Endothelial cell of umbilical vein (primary cell): ENCODE results near the gene AGFG1. TPM values are rescaled to one million over a fixed set of nuclear protein-coding genes. Genes with fewer than 3 reads are reported as not detected.

Source experiments
- BruUV-seq: library from RNA; stranded (reverse); fragments of 400-500 nt; replicated peaks from 2 replicates; lab custom pipeline; 2021; lab: Mats Ljungman, UMichigan
- CTCF ChIA-PET: fragments of 300-600, 350-600 bp; sonication (Branson Sonifier 250); formaldehyde crosslinking; loops from one replicate; lab custom pipeline; 2021; ENCODE audit warnings: antibody characterized with exemption, inconsistent platforms; lab: Charles Lee
- POLR2A ChIA-PET: fragments of 300-600, 350-600 bp; sonication (Branson Sonifier 250); formaldehyde crosslinking; loops from one replicate; lab custom pipeline; 2021; ENCODE audit warnings: antibody characterized with exemption, inconsistent platforms; lab: Charles Lee
- DNase-seq: peaks from one replicate; pipeline ENCODE4 v3.0.0-alpha.2; 2011; ENCODE audit warnings: low read depth, low spot score
- FAIRE-seq: peaks from 2 replicates; lab custom pipeline; 2011; peaks lifted over from hg19 to GRCh38; lab: Jason Lieb, UNC
- H2AFZ ChIP-seq: 2 replicates; pipeline ENCODE4 v1.6.0; 2012; ENCODE audit warnings: low read depth, low read length, control low read depth, inconsistent platforms
- H3K27ac ChIP-seq: 2 replicates; pipeline ENCODE4 v1.5.1; 2011; ENCODE audit warnings: low read depth, mild to moderate bottlenecking, control low read depth, low read length, moderate library complexity; ENCODE audit not compliant: insufficient read depth
- H3K27me3 ChIP-seq, 2 experiments: 2 replicates each; pipeline versions ENCODE4 v1.6.0 to v1.6.1; 2011; ENCODE audit warnings: low read length in 2 of 2, mixed read lengths in 1 of 2; ENCODE audit not compliant: control insufficient read depth in 2 of 2, insufficient read depth in 2 of 2
- H3K36me3 ChIP-seq, 2 experiments: 2 replicates in 1 of 2; 3 replicates in 1 of 2; pipeline ENCODE4 v1.5.1; 2011; ENCODE audit warnings: low read length in 2 of 2, mild to moderate bottlenecking in 1 of 2, moderate library complexity in 1 of 2; ENCODE audit not compliant: control insufficient read depth in 2 of 2, insufficient read depth in 2 of 2; ENCODE audit errors: extremely low read depth in 1 of 2
- H3K4me1 ChIP-seq: 3 replicates; pipeline ENCODE4 v1.5.1; 2011; ENCODE audit warnings: mild to moderate bottlenecking, low read length; ENCODE audit not compliant: control insufficient read depth, insufficient read depth; ENCODE audit errors: extremely low read depth
- H3K4me2 ChIP-seq: 2 replicates; pipeline ENCODE4 v1.6.1; 2011; ENCODE audit warnings: low read length, control low read depth, mixed read lengths; ENCODE audit not compliant: insufficient read depth
- H3K4me3 ChIP-seq, 3 experiments: fragments of 200-600 bp in 1 of 3; sonication (generic), shearing (Covaris generic) in 1 of 3; replicated peaks in 1 of 3; 2 replicates each; pipeline ENCODE4 v1.5.1; 2011 to 2016; ENCODE audit warnings: control low read depth in 3 of 3, low read length in 3 of 3, mild to moderate bottlenecking in 2 of 3, inconsistent platforms in 1 of 3, low read depth in 1 of 3, moderate library complexity in 1 of 3; ENCODE audit not compliant: insufficient read depth in 1 of 3
- H3K79me2 ChIP-seq: 2 replicates; pipeline ENCODE4 v1.6.0; 2012; ENCODE audit warnings: low read length, inconsistent platforms; ENCODE audit not compliant: control insufficient read depth, insufficient read depth
- H3K9ac ChIP-seq: replicated peaks from 2 replicates; pipeline ENCODE3; 2011; ENCODE audit warnings: low read length, control low read depth; ENCODE audit not compliant: insufficient read depth; ENCODE audit errors: extremely low read depth
- H3K9me1 ChIP-seq: replicated peaks from 3 replicates; pipeline ENCODE4 v1.6.0; 2011; ENCODE audit warnings: mild to moderate bottlenecking, low read length; ENCODE audit not compliant: control insufficient read depth, insufficient read depth; ENCODE audit errors: extremely low read depth
- H3K9me3 ChIP-seq: replicated peaks from 2 replicates; pipeline ENCODE4 v1.5.1; 2012; ENCODE audit warnings: low read length, inconsistent platforms; ENCODE audit not compliant: control insufficient read depth, insufficient read depth
- H4K20me1 ChIP-seq: replicated peaks from 2 replicates; pipeline ENCODE3; 2011; ENCODE audit warnings: mild to moderate bottlenecking, low read length; ENCODE audit not compliant: control insufficient read depth, insufficient read depth; ENCODE audit errors: extremely low read depth
- CTCF ChIP-seq, 2 donors: IDR thresholded peaks; 1 replicate in 1 of 2; 2 replicates in 1 of 2; pipeline ENCODE4 v1.5.1; 2011; ENCODE audit warnings: low read length in 2 of 2, mild to moderate bottlenecking in 2 of 2, moderate library complexity in 2 of 2, control low read depth in 1 of 2, inconsistent platforms in 1 of 2, low read depth in 1 of 2; ENCODE audit not compliant: insufficient read depth in 1 of 2; ENCODE audit errors: extremely low read depth in 1 of 2
- EZH2 ChIP-seq: IDR thresholded peaks from 2 replicates; pipeline ENCODE4 v1.6.1; 2012; ENCODE audit warnings: borderline replicate concordance, low read depth, mild to moderate bottlenecking, moderate library complexity, low read length, inconsistent platforms; ENCODE audit not compliant: severe bottlenecking
- FOS ChIP-seq: IDR thresholded peaks from 2 replicates; pipeline ENCODE4 v1.6.1; 2011; ENCODE audit warnings: mild to moderate bottlenecking, low read length, moderate library complexity, borderline replicate concordance; ENCODE audit not compliant: insufficient read depth
- GATA2 ChIP-seq: IDR thresholded peaks from 2 replicates; pipeline ENCODE4 v1.7.0; 2011; ENCODE audit warnings: low read depth, mild to moderate bottlenecking, moderate library complexity, mixed read lengths, low read length; ENCODE audit not compliant: insufficient read length, insufficient read depth
- JUN ChIP-seq: IDR thresholded peaks from 2 replicates; pipeline ENCODE4 v1.6.1; 2011; ENCODE audit warnings: borderline replicate concordance, low read depth; ENCODE audit not compliant: insufficient read length, insufficient read depth
- MAX ChIP-seq: IDR thresholded peaks from 2 replicates; pipeline ENCODE4 v1.6.1; 2011; ENCODE audit not compliant: insufficient read depth, insufficient read length
- MYC ChIP-seq: IDR thresholded peaks from one replicate; pipeline ENCODE4 v1.6.1; 2011; ENCODE audit warnings: mild to moderate bottlenecking, low read depth, low read length
- POLR2A ChIP-seq: IDR thresholded peaks from 2 replicates; pipeline ENCODE4 v1.6.1; 2012; ENCODE audit warnings: low read depth, mild to moderate bottlenecking, control low read depth, low read length
- POLR2AphosphoS5 ChIP-seq: IDR thresholded peaks from 2 replicates; pipeline ENCODE4 v1.6.1; 2012; ENCODE audit warnings: low read depth, mild to moderate bottlenecking, control low read depth, low read length, moderate library complexity; ENCODE audit not compliant: insufficient read depth
- dilution Hi-C: fragments of 300-500 bp; cut with MboI; formaldehyde crosslinking; loops from one replicate; pipeline ENCODE4 v1.15.0; 2019; ENCODE audit warnings: low sequenced_read_pairs; ENCODE audit not compliant: extremely low pct_ligation_motif_present
- intact Hi-C: fragments of 100-400 bp; cut with micrococcal nuclease; formaldehyde crosslinking; loops from one replicate; pipeline ENCODE4 v1.10.0; 2022
- polyA plus RNA-seq, 4 experiments: library from polyadenylated mRNA; depleted of rRNA in 3 of 4; stranded (reverse) in 3 of 4; unstranded in 1 of 4; fragments of >200 nt; gene quantifications; 2 replicates each; pipeline versions ENCODE4 v1.2.1 to v1.2.3, GENCODE V29; 2011 to 2012; ENCODE audit warnings: missing spikeins in 1 of 4
- total RNA-seq: library from RNA; stranded (reverse); gene quantifications from 2 replicates; pipeline ENCODE4 v1.2.3, GENCODE V29; 2021

The AGFG1 gene
- total and polyA plus RNA-seq, 2 donors (not counting 3 experiments of a cell fraction or from before 2014, with no cell fraction given) = 87.9 to 106 TPM

GRCh38 chr2:227456772-227457171 is 15.2 kb upstream of the AGFG1 start:
- H3K79me2 ChIP-seq = no peaks in the 10 kb centered on the region
- no peak overlapping the region for H3K4me2 ChIP-seq
- ChIA-PET POLR2A (no interaction called here), CTCF (no interaction called here)
- dilution Hi-C loops (no loop called here), intact Hi-C loops (no loop called here)
- no peak for FAIRE-seq
- H4K20me1 ChIP-seq = no peaks in the 10 kb centered on the region
- no TSS peak for BruUV-seq
- H2AFZ ChIP-seq = no peak overlapping the region
- DNase-seq = no peak
- no peaks in the 10 kb centered on the region for H3K9me1 ChIP-seq
- no peak for TF ChIP-seq MAX
- TF ChIP-seq CTCF (IDR thresholded peaks at IDR 0.05; ENCODE audit: extremely low read depth in 1 of 2, insufficient read depth in 1 of 2, low read depth in 1 of 2, low read length in 2 of 2) = no peak
- no peak for TF ChIP-seq JUN
- TF ChIP-seq FOS = no peak
- no peak for TF ChIP-seq GATA2
- no peak for TF ChIP-seq MYC
- TF ChIP-seq POLR2AphosphoS5 = no peak
- no peak for TF ChIP-seq EZH2
- TF ChIP-seq POLR2A = no peak
- no peaks in the 10 kb centered on the region for H3K27me3 ChIP-seq
- no peak overlapping the region for H3K9ac ChIP-seq
- no peaks in the 10 kb centered on the region for H3K36me3 ChIP-seq
- H3K4me1 ChIP-seq = no peaks in the 10 kb centered on the region
- no peak overlapping the region for H3K4me3 ChIP-seq
- no peak overlapping the region for H3K27ac ChIP-seq
- no peaks in the 10 kb centered on the region for H3K9me3 ChIP-seq
